CD8-positive, alpha-beta memory T cell (primary cell): ENCODE measurements around the gene CCDC177. TPM values are rescaled to one million over a fixed set of nuclear protein-coding genes. Genes with fewer than 3 reads are reported as not detected.

Experiments used
- CTCF ChIA-PET: fragments of 350-600 bp; sonication (Branson Sonifier 250); formaldehyde crosslinking; loops from one replicate; lab custom pipeline; 2021; ENCODE audit warnings: antibody characterized with exemption; lab: Charles Lee
- POLR2A ChIA-PET: fragments of 350-600 bp; sonication (Branson Sonifier 250); formaldehyde crosslinking; loops from one replicate; lab custom pipeline; 2021; ENCODE audit warnings: antibody characterized with exemption; lab: Charles Lee
- DNase-seq, 5 donors: peaks; one replicate each; pipeline versions ENCODE4 v3.0.0 to v3.0.0-alpha.2; 2020 to 2022; ENCODE audit warnings: mixed read lengths in 1 of 5
- H3K27ac ChIP-seq: one replicate; pipeline ENCODE4 v1.7.0; 2013; ENCODE audit warnings: low read depth, mild to moderate bottlenecking, low read length, moderate library complexity
- H3K27me3 ChIP-seq: 2 replicates; pipeline ENCODE4 v1.7.0; 2013; ENCODE audit warnings: low read length, mild to moderate bottlenecking; ENCODE audit not compliant: insufficient read depth, poor library complexity, severe bottlenecking
- H3K36me3 ChIP-seq: 2 replicates; pipeline ENCODE4 v1.7.0; 2013; ENCODE audit warnings: mild to moderate bottlenecking, low read length, moderate library complexity; ENCODE audit not compliant: insufficient read depth
- H3K4me1 ChIP-seq: 2 replicates; pipeline ENCODE4 v1.7.0; 2013; ENCODE audit warnings: mild to moderate bottlenecking, low read length, moderate library complexity; ENCODE audit not compliant: insufficient read depth
- H3K4me3 ChIP-seq: 2 replicates; pipeline ENCODE4 v1.7.0; 2013; ENCODE audit warnings: mild to moderate bottlenecking, low read length
- H3K9me3 ChIP-seq: 2 replicates; pipeline ENCODE4 v1.7.0; 2013; ENCODE audit warnings: mild to moderate bottlenecking, low read length
- H3K27ac Mint-ChIP-seq, 8 donors: one replicate each; pipeline ENCODE4 v1.8.0; 2020 to 2021; ENCODE audit warnings: mixed read lengths in 8 of 8, mild to moderate bottlenecking in 6 of 8, inconsistent platforms in 3 of 8, moderate library complexity in 3 of 8
- H3K27me3 Mint-ChIP-seq, 2 donors: one replicate each; pipeline ENCODE4 v1.8.0; 2020 to 2021; ENCODE audit warnings: mixed read lengths in 2 of 2, mild to moderate bottlenecking in 1 of 2, moderate library complexity in 1 of 2
- H3K36me3 Mint-ChIP-seq, 3 donors: one replicate each; pipeline ENCODE4 v1.8.0; 2020 to 2021; ENCODE audit warnings: mixed read lengths in 3 of 3, inconsistent platforms in 1 of 3, mild to moderate bottlenecking in 1 of 3
- H3K4me1 Mint-ChIP-seq, 3 donors: one replicate each; pipeline ENCODE4 v1.8.0; 2020 to 2021; ENCODE audit warnings: mixed read lengths in 3 of 3, inconsistent platforms in 1 of 3, mild to moderate bottlenecking in 1 of 3
- H3K4me3 Mint-ChIP-seq, 7 donors: one replicate each; pipeline ENCODE4 v1.8.0; 2020 to 2021; ENCODE audit warnings: mixed read lengths in 7 of 7, mild to moderate bottlenecking in 6 of 7, moderate library complexity in 4 of 7, inconsistent platforms in 2 of 7
- H3K9me3 Mint-ChIP-seq, 5 donors: one replicate each; pipeline ENCODE4 v1.8.0; 2020 to 2022; ENCODE audit warnings: mixed read lengths in 5 of 5, mild to moderate bottlenecking in 3 of 5, moderate library complexity in 2 of 5, inconsistent platforms in 1 of 5
- polyA plus RNA-seq: library from polyadenylated mRNA; unstranded; fragments of 300-500 nt; fragmentation: Illumina TruSeq; gene quantifications from one replicate; pipeline ENCODE4 v1.2.3, GENCODE V29; 2021
- total RNA-seq, 2 experiments: library from RNA; stranded (reverse); gene quantifications; one replicate each; pipeline ENCODE4 v1.2.3, GENCODE V29; 2021

The CCDC177 gene
- total and polyA plus RNA-seq, 3 experiments from 2014 or later, result not detected

DNA sequence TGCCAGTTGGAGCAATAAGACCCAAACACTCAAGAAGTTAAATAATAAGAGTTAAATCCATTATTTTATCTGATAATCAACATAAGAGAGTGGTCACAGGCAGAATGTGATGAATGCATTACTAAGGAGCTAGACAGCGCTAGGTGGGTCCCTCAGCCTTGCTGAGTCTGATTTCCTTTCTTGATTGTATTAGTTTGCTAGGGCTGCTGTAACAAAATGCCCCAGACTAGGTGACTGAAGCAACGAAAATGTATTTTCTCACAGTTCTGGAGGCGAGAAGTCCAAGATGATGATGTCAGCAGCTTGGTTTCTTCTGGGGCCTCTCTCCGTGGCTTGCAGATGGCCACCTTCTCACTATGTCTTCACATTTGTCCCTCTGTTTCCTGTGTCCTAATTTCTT is 8.2 kb upstream of the CCDC177 start:
- ChIA-PET CTCF (interaction anchor here (4.4 to 4.5 kb wide), 2 partner anchors 7 to 144 kb away, joined by 18 to 50 read pairs; partner anchors contain the start of gene CCDC177), POLR2A (no interaction called here)
- H3K27me3 Mint-ChIP-seq, result peaks cover 3 to 5% of the 10 kb centered on the region in 2 donors
- H3K4me3 Mint-ChIP-seq, result no peak overlapping the region
- H3K9me3 Mint-ChIP-seq, result no peaks in the 10 kb centered on the region
- DNase-seq, result no peak
- Histone ChIP-seq H3K4me1 (no peaks in the 10 kb centered on the region), H3K27me3 (no peaks in the 10 kb centered on the region), H3K4me3 (no peak overlapping the region), H3K36me3 (no peaks in the 10 kb centered on the region), H3K27ac (no peak overlapping the region), H3K9me3 (no peaks in the 10 kb centered on the region)
- H3K4me1 Mint-ChIP-seq, result no peaks in the 10 kb centered on the region
- no peaks in the 10 kb centered on the region for H3K36me3 Mint-ChIP-seq
- H3K27ac Mint-ChIP-seq, result no peak overlapping the region

DNA sequence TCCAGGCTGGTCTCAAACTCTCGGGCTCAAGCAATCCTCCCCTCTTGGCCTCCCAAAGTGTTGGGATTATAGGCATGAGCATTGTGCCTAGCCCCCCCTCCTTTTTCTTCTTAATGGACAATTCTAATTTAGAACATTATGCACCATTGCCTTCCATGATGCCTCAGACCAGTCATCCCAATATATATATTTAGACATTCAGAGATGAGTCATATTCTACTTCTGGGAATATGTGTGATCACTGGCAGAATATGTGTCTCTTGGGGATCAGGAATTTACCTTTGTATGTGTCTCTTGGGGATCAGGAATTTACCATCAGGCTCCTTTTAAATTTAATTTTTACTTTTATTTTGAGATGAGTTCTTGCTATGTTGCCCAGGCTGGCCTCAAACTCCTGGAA is 7.5 kb upstream of the CCDC177 start:
- no peaks in the 10 kb centered on the region for H3K36me3 Mint-ChIP-seq
- no peaks in the 10 kb centered on the region for H3K9me3 Mint-ChIP-seq
- H3K27ac Mint-ChIP-seq, result no peak overlapping the region
- H3K4me3 Mint-ChIP-seq, result no peak overlapping the region
- peaks cover 3 to 5% of the 10 kb centered on the region in 2 donors for H3K27me3 Mint-ChIP-seq
- POLR2A ChIA-PET, result no interaction called here
- no peak for DNase-seq
- CTCF ChIA-PET, result no interaction called here
- H3K36me3 ChIP-seq, result no peaks in the 10 kb centered on the region
- H3K4me1 Mint-ChIP-seq, result no peaks in the 10 kb centered on the region
- no peaks in the 10 kb centered on the region for H3K9me3 ChIP-seq
- H3K27me3 ChIP-seq, result no peaks in the 10 kb centered on the region
- no peak overlapping the region for H3K27ac ChIP-seq
- H3K4me1 ChIP-seq, result no peaks in the 10 kb centered on the region
- H3K4me3 ChIP-seq, result no peak overlapping the region

DNA sequence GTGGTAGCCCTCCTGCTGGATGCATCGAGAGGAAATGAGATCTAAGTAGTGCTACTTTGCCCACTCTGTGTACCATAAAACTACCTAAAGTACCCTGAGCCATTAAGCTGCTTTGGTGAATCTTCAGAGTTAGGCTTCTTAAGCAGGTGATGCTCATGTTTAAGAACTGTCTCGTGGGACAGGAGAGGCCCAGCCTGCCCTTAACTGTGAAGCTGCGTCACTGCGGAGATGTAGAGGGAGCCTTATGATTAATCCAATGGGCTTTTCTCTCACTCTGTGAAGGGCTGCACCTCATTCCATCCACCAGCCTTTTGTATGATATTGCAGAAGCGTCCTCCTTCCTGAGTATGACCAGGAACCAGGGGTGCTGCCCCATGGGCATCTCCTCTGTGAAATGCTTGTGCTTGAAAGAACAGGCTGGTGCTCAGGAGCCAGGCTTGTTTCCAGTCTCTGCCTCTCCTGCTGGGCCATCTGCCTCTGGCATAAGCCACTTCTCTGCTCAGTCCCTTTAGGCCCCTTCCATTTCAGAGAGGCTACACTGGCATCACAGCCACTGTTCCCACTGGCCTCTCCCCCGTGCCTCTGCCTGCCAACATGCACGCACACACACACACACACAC is 6.8 kb upstream of the CCDC177 start:
- DNase-seq, result no peak
- Histone ChIP-seq H3K27ac (no peak overlapping the region), H3K36me3 (no peaks in the 10 kb centered on the region), H3K27me3 (no peaks in the 10 kb centered on the region), H3K9me3 (no peaks in the 10 kb centered on the region), H3K4me1 (no peaks in the 10 kb centered on the region), H3K4me3 (no peak overlapping the region)
- ChIA-PET CTCF (interaction anchor here (3.4 kb wide), 1 partner anchor 145 kb away, joined by 19 read pairs; no protein-coding TSS in a partner anchor), POLR2A (no interaction called here)
- Mint-ChIP-seq H3K36me3 (no peaks in the 10 kb centered on the region), H3K4me1 (no peaks in the 10 kb centered on the region), H3K27me3 (peaks cover 3 to 11% of the 10 kb centered on the region in 2 donors), H3K9me3 (no peaks in the 10 kb centered on the region), H3K4me3 (no peak overlapping the region), H3K27ac (peak overlapping the region in 2 of 8 donors; percentile 19 to 47)

DNA sequence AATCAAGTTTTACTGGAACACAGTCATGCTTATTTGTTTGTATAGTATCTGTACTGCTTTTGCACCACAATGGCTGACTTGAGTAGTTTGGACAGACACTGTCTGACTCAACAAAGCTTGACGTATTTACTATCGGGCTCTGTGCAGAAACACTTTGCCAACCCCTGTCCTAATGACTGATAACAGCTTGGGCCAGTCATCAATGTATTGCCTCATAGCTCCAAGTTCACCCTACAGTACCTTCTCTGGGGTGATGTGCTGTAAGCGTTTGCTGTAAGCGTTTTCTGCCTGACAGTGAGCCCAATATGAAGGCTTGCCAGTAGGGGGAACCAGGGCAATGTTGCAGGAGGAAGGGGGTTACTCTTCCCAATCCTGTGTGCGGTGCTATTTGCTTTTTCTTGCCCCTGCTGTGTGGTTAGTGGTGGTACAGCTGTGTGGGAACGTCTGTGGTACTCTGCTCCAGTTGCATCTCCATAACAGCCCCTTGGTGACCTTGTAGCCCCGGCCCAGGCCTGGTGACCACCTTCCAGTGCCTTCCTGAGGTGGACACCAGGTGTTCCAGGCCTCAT is 5.4 kb upstream of the CCDC177 start:
- no peak overlapping the region for H3K4me3 Mint-ChIP-seq
- POLR2A ChIA-PET, result interaction anchor here (0.6 kb wide), 1 partner anchor 1165 kb away, joined by 4 read pairs; no protein-coding TSS in a partner anchor

DNA sequence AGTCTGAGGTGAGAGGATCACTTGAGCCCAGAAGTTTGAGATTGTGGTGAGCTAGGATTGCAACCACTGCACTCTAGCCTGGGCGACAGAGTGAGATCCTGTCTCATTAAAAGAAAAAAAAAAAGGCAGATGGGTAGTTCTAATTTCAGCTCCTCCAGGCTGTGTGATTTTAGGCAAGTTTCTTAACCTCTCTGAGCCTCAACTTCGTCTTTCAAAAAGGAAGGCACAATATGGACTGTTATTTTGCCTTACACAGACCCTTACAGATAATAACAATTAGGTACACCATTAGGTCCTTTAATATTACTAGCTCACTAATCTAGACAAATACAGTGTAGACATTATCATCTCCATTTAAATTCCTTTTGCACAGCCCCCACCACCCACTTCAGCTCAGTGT is 4.8 kb upstream of the CCDC177 start:
- H3K9me3 ChIP-seq, result no peaks in the 10 kb centered on the region
- no peak for DNase-seq
- no peak overlapping the region for H3K27ac ChIP-seq
- ChIA-PET POLR2A (interaction anchor here (0.6 kb wide), 1 partner anchor 1164 kb away, joined by 4 read pairs; no protein-coding TSS in a partner anchor), CTCF (interaction anchor here (3.4 kb wide), 1 partner anchor 147 kb away, joined by 19 read pairs; no protein-coding TSS in a partner anchor)
- Mint-ChIP-seq H3K27ac (peak overlapping the region in 1 of 8 donors; percentile 40), H3K36me3 (no peaks in the 10 kb centered on the region), H3K9me3 (no peaks in the 10 kb centered on the region), H3K4me3 (no peak overlapping the region), H3K27me3 (peaks cover 10 to 23% of the 10 kb centered on the region in 2 donors), H3K4me1 (peaks cover 3 to 4% (median 3%) of the 10 kb centered on the region in 3 donors)
- H3K36me3 ChIP-seq, result no peaks in the 10 kb centered on the region
- no peak overlapping the region for H3K4me3 ChIP-seq
- peaks cover 8% of the 10 kb centered on the region for H3K27me3 ChIP-seq
- no peaks in the 10 kb centered on the region for H3K4me1 ChIP-seq

More for the DNA sequence above, 5.4 kb upstream of the CCDC177 start:
- CTCF ChIA-PET, result interaction anchor here (3.4 kb wide), 1 partner anchor 147 kb away, joined by 19 read pairs; no protein-coding TSS in a partner anchor
- H3K27me3 ChIP-seq, result peaks cover 6% of the 10 kb centered on the region
- no peaks in the 10 kb centered on the region for H3K4me1 ChIP-seq
- Mint-ChIP-seq H3K27ac (peak overlapping the region in 1 of 8 donors; percentile 40), H3K4me1 (no peaks in the 10 kb centered on the region), H3K27me3 (peaks cover 7 to 20% of the 10 kb centered on the region in 2 donors), H3K9me3 (no peaks in the 10 kb centered on the region), H3K36me3 (no peaks in the 10 kb centered on the region)
- H3K9me3 ChIP-seq, result no peaks in the 10 kb centered on the region
- H3K27ac ChIP-seq, result no peak overlapping the region
- DNase-seq, result no peak
- no peaks in the 10 kb centered on the region for H3K36me3 ChIP-seq
- no peak overlapping the region for H3K4me3 ChIP-seq

DNA sequence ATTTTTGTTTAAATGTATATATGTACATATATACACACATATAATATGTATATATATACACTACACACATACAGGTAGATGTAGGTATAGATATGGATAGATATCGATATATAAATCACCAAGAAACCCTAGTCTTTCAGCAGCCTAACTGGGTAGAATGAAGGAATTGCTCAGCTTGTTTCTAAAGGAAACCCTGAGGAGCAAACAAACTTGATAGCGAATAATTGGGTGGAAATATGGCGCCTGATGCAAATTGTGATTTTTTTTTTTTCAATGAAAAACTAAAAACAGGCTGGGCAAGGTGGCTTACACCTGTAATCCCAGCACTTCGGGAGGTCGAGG is 254 bp upstream of the CCDC177 start:
- ChIA-PET POLR2A (interaction anchor here (0.6 kb wide), 1 partner anchor 25 kb away, joined by 5 read pairs; no protein-coding TSS in a partner anchor), CTCF (interaction anchor here (0.7 to 3.1 kb wide), 8 partner anchors 9 to 446 kb away, joined by 3 to 18 read pairs (median 3); no protein-coding TSS in a partner anchor)

DNA sequence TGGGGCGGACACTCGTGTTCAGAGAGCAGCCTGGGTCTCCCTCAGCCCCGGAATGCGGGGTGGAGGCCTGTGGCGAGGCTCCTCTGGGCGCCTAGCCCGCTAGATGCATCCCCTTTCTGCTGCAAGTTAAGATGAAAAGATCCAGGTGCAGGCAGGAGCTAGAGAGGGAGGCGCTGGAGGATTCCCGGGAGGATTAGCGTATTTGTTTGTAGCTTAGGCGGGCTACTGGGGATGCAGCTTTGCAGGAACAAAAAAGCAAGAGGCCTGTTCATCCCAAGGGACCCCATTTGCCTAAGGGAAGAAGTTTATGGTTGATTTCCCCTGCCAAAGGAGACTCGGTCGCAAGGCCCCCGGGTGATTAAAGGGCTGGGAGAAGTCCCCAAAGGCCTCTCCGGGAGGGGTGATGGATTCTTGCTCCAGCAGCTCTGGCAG is 824 bp downstream of the CCDC177 start:
- peaks cover 0 to 2% (median 0%) of the 10 kb centered on the region in 5 donors for H3K9me3 Mint-ChIP-seq
- CTCF ChIA-PET, result interaction anchor here (0.9 to 2.1 kb wide), 8 partner anchors 8 to 445 kb away, joined by 3 to 9 read pairs (median 4); no protein-coding TSS in a partner anchor

More for the DNA sequence above, 254 bp upstream of the CCDC177 start:
- H3K36me3 ChIP-seq, result no peaks in the 10 kb centered on the region
- H3K27me3 ChIP-seq, result peaks cover 20% of the 10 kb centered on the region
- Mint-ChIP-seq H3K9me3 (peaks cover 0 to 2% (median 0%) of the 10 kb centered on the region in 5 donors), H3K4me1 (peaks cover 5 to 14% (median 8%) of the 10 kb centered on the region in 3 donors), H3K36me3 (no peaks in the 10 kb centered on the region), H3K27me3 (peaks cover 28 to 48% of the 10 kb centered on the region in 2 donors), H3K27ac (peak overlapping the region in 1 of 8 donors; percentile 17), H3K4me3 (peak overlapping the region; percentile 72 to 93 (median 83))
- no peak overlapping the region for H3K27ac ChIP-seq
- no peaks in the 10 kb centered on the region for H3K9me3 ChIP-seq
- H3K4me3 ChIP-seq, result no peak overlapping the region
- no peak for DNase-seq
- H3K4me1 ChIP-seq, result peaks cover 7% of the 10 kb centered on the region

More for the DNA sequence above, 824 bp downstream of the CCDC177 start:
- H3K4me1 ChIP-seq, result peaks cover 7% of the 10 kb centered on the region
- POLR2A ChIA-PET, result no interaction called here
- H3K27ac Mint-ChIP-seq, result no peak overlapping the region
- DNase-seq, result no peak
- H3K9me3 ChIP-seq, result no peaks in the 10 kb centered on the region
- H3K4me3 Mint-ChIP-seq, result peak overlapping the region; percentile 58 to 93 (median 81)
- no peak overlapping the region for H3K27ac ChIP-seq
- no peaks in the 10 kb centered on the region for H3K36me3 ChIP-seq
- H3K4me3 ChIP-seq, result peak overlapping the region; percentile 17
- H3K27me3 Mint-ChIP-seq, result peaks cover 33 to 59% of the 10 kb centered on the region in 2 donors
- peaks cover 20% of the 10 kb centered on the region for H3K27me3 ChIP-seq
- H3K36me3 Mint-ChIP-seq, result no peaks in the 10 kb centered on the region
- H3K4me1 Mint-ChIP-seq, result peaks cover 5 to 14% (median 8%) of the 10 kb centered on the region in 3 donors
